OCI-LY7 (cell line): Measurements from ENCODE around the gene ODC1.

Experiments
- EZH2phosphoT487 ChIP-seq: fragments of 200-600 bp; sonication (generic); IDR thresholded peaks from 2 replicates; pipeline ENCODE4 v1.6.1; 2018; ENCODE audit warnings: low read depth, borderline replicate concordance, mild to moderate bottlenecking, mixed run types, antibody characterized with exemption, low read length, moderate library complexity, mixed read lengths
- TF ChIP-seq, protein P1 (sequence below): fragments of 200-600 bp; sonication (generic); conservative IDR thresholded peaks from 2 replicates; pipeline ENCODE4 v1.5.1; 2014; ENCODE audit warnings: mild to moderate bottlenecking, antibody characterized with exemption, low read length, moderate library complexity, mixed read lengths

DNA sequence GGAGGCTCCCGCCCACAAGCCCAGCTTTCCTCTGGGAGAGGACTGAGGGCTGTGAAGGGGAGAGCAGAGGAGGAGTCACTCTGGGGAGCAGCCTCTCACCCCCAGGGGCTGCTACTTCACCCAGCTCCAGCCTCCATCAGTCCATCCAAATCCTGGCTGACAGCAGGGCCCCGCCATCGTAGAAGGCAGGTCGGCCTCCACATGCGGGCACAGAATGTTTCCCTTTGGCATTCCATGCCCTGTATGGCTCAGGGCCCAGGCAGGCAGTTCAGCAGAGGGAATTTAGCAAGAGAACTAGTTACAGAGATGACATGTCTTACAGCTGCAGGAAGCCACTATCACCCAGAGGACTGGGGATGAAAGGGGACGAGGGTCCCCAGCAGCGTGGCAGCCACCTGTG is 6.4 kb upstream of the ODC1 start:
- TF ChIP-seq, protein P1, sequence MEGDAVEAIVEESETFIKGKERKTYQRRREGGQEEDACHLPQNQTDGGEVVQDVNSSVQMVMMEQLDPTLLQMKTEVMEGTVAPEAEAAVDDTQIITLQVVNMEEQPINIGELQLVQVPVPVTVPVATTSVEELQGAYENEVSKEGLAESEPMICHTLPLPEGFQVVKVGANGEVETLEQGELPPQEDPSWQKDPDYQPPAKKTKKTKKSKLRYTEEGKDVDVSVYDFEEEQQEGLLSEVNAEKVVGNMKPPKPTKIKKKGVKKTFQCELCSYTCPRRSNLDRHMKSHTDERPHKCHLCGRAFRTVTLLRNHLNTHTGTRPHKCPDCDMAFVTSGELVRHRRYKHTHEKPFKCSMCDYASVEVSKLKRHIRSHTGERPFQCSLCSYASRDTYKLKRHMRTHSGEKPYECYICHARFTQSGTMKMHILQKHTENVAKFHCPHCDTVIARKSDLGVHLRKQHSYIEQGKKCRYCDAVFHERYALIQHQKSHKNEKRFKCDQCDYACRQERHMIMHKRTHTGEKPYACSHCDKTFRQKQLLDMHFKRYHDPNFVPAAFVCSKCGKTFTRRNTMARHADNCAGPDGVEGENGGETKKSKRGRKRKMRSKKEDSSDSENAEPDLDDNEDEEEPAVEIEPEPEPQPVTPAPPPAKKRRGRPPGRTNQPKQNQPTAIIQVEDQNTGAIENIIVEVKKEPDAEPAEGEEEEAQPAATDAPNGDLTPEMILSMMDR = no peak
- TF ChIP-seq EZH2phosphoT487 = no peak
